Mammary microvascular endothelial cell (primary cell): Measurements from ENCODE around the gene FKBP6. TPM values are rescaled to one million over a fixed set of nuclear protein-coding genes. Genes with fewer than 3 reads are reported as not detected.

ENCODE experiments used
- total RNA-seq: library from RNA; depleted of rRNA; stranded (reverse); fragments of >200 nt; gene quantifications from 2 replicates; pipeline ENCODE4 v1.2.3, GENCODE V29; 2015

The FKBP6 gene
- not detected in 2 replicates for total RNA-seq

GRCh38 chr7:73327922-73328321 is at the start of gene FKBP6, which contains the start of gene TRIM50:
FKBP6 (plus strand) TSS chr7:73328161; CDS start chr7:73328429, 268 bp downstream.
TRIM50 (minus strand) TSS chr7:73328082; CDS start chr7:73324787, 3,295 bp downstream.

GRCh38 chr7:73308665-73309214 is 19.2 kb upstream of the FKBP6 start, which contains the start of gene NSUN5:
NSUN5 (minus strand) TSS chr7:73308826; CDS start chr7:73308790, 36 bp downstream.

Other genes with a start within 250 kb of the FKBP6 start
- gene SPDYE9, start 242.1 kb upstream of the FKBP6 start, total RNA-seq: not detected in 2 replicates
- 14.1 and 21.2 TPM in 2 replicates for gene NSUN5, start 19.3 kb upstream of the FKBP6 start, total RNA-seq
- not detected in 2 replicates for gene TRIM50, start 79 bp upstream of the FKBP6 start, total RNA-seq
- 0.44 and 0.47 TPM in 2 replicates for gene FZD9, start 105.6 kb downstream of the FKBP6 start, total RNA-seq
- 40.0 and 40.6 TPM in 2 replicates for gene BAZ1B, start 194.1 kb downstream of the FKBP6 start, total RNA-seq
- gene BCL7B, start 229.5 kb downstream of the FKBP6 start, total RNA-seq: 65.4 and 66.0 TPM in 2 replicates